GM12864 (cell line): ENCODE results near the gene RNF144A.

Experiments used
- DNase-seq: peaks from one replicate; pipeline ENCODE4 v3.0.0-alpha.2; 2011; ENCODE audit warnings: low read depth
- H3K4me3 ChIP-seq: 2 replicates; pipeline ENCODE4 v1.5.1; 2011; ENCODE audit warnings: mild to moderate bottlenecking, low read depth, low read length, control low read depth
- CTCF ChIP-seq: IDR thresholded peaks from 2 replicates; pipeline ENCODE4 v1.5.1; 2011; ENCODE audit warnings: low read depth, mild to moderate bottlenecking, moderate library complexity, low read length, control low read depth, inconsistent platforms; ENCODE audit errors: missing control alignments

The RNF144A gene

GRCh38 chr2:6947929-6948676 lies 30.9 kb downstream of the RNF144A start:
- no peak for DNase-seq
- H3K4me3 ChIP-seq: no peak overlapping the region
- no peak for TF ChIP-seq CTCF

GRCh38 chr2:6948677-6949351 lies 31.6 kb downstream of the RNF144A start:
- DNase-seq: no peak
- no peak for TF ChIP-seq CTCF

DNA sequence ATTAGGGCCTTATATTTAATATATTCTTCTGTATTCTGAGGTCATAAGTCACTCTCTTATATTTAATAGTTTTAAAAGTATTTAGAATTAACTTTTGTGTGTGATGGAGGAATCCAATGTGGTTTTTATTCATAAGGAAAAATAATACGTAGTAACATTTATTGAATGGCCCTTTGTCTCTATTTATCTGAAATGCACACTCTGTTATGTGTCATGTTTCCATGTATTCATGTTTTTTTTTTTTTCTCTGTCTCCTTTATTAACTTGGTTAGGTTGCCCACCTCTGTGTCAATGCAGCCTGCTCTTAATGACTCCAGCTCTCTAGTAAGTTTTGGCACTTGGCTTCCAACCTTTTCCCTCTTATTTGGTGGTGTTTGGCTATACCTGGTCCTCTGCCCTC lies 33.8 kb downstream of the RNF144A start:
- H3K4me3 ChIP-seq: no peak overlapping the region
- TF ChIP-seq CTCF: no peak
- no peak for DNase-seq

More at GRCh38 chr2:6948677-6949351, 31.6 kb downstream of the RNF144A start:
- no peak overlapping the region for H3K4me3 ChIP-seq

GRCh38 chr2:6952101-6952500 lies 34.9 kb downstream of the RNF144A start:
- TF ChIP-seq CTCF: no peak
- H3K4me3 ChIP-seq: no peak overlapping the region
- no peak for DNase-seq

GRCh38 chr2:6954586-6954985 lies 37.4 kb downstream of the RNF144A start:
- DNase-seq: no peak
- no peak overlapping the region for H3K4me3 ChIP-seq
- no peak for TF ChIP-seq CTCF

DNA sequence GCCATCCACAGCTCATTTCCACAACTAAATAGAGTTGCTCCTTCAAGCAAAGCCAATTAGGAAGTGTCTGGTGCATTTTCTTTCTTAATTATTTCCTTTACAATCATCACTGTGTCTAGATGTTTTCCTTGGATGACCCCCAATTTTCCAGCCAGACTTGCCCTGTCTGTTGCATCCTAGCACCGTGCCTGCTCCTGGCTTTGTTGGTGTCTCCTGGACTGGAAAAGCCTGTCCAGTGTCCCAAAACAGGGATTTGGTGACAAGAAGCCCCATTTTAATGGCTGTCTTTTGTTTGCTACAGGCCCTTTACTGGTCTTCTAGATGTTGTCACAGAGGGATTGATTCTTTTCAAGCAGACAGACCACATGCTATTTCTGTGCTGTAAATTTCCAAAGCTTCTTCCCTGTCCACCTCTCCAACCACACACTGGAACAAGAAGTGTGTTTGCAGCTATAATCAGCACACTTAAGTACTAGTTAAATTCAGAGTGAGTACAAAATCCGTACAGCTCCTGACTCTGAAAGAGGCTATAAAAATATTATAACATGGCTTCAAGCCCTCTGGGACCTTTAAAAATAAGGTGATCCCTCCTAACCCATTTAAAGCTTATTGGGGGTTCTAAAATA lies 38.4 kb downstream of the RNF144A start:
- DNase-seq: no peak
- no peak for TF ChIP-seq CTCF
- no peak overlapping the region for H3K4me3 ChIP-seq
